ENCODE measurements around the gene PHACTR2. TPM values are rescaled to one million over a fixed set of nuclear protein-coding genes. Genes with fewer than 3 reads are reported as not detected.

Gene PHACTR2
- total RNA-seq, 1 donor: 51.4 TPM

DNA sequence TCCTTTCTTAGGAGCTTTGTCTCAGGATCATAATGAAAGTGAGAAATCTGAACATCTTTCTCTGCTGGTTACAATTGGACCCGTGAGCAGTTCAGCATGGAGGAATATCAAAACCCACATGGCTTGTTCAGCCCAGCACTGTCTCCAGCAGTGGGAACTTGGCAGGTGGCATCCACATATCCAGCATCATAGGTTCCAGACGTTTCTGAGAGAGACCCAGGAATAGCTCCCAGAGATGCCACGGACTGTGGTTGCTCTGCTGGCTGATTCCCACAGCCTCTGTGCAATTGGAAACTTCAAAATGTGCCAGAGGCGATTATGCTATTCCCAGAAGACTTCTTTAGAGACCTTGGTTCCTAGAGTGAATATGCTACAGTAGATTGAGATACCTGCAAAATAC, 76.4 kb downstream of the PHACTR2 start:
- TF ChIP-seq, protein P1, sequence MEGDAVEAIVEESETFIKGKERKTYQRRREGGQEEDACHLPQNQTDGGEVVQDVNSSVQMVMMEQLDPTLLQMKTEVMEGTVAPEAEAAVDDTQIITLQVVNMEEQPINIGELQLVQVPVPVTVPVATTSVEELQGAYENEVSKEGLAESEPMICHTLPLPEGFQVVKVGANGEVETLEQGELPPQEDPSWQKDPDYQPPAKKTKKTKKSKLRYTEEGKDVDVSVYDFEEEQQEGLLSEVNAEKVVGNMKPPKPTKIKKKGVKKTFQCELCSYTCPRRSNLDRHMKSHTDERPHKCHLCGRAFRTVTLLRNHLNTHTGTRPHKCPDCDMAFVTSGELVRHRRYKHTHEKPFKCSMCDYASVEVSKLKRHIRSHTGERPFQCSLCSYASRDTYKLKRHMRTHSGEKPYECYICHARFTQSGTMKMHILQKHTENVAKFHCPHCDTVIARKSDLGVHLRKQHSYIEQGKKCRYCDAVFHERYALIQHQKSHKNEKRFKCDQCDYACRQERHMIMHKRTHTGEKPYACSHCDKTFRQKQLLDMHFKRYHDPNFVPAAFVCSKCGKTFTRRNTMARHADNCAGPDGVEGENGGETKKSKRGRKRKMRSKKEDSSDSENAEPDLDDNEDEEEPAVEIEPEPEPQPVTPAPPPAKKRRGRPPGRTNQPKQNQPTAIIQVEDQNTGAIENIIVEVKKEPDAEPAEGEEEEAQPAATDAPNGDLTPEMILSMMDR (IDR thresholded peaks at IDR 0.05; ENCODE audit: insufficient read depth, low read depth, low read length): no peak
- DNase-seq (ENCODE audit: low read depth): peak; percentile 71
- H3K4me3 ChIP-seq (ENCODE audit: low read depth, low read length): no peak overlapping the region

- TF ChIP-seq, protein P1 (IDR thresholded peaks at IDR 0.05; ENCODE audit: insufficient read depth, low read depth, low read length): no peak
- H3K4me3 ChIP-seq (ENCODE audit: low read depth, low read length): no peak overlapping the region
- DNase-seq (ENCODE audit: low read depth): peak; percentile 100
Measured at GRCh38 chr6:143755301-143755744, 77.6 kb downstream of the PHACTR2 start.

- peak; percentile 88 for DNase-seq (ENCODE audit: low read depth)
- H3K4me3 ChIP-seq (ENCODE audit: low read depth, low read length): no peak overlapping the region
- TF ChIP-seq, protein P1 (IDR thresholded peaks at IDR 0.05; ENCODE audit: insufficient read depth, low read depth, low read length): no peak
Measured at GRCh38 chr6:143757346-143757832, 79.6 kb downstream of the PHACTR2 start.

DNA sequence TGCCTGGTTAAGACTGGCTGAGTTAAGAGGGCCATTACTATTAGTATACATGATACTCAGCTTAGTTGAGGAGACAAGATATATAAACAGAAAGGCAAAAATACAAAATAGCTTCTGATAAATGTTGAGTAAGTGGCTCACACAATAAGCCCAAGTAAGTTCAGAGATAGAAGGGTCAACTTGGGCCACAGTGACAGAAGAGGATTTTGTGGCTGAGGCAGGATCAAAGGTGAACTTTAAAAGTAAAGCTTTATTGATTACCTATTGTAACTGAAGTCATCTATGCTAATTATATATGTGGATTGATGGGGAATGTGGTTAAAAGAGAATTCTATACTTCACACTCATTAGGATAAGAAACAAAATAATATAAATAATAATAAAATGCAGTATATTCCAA, 80.8 kb downstream of the PHACTR2 start:
- no peak overlapping the region for H3K4me3 ChIP-seq (ENCODE audit: low read depth, low read length)
- TF ChIP-seq, protein P1 (IDR thresholded peaks at IDR 0.05; ENCODE audit: insufficient read depth, low read depth, low read length): no peak
- no peak for DNase-seq (ENCODE audit: low read depth)

DNA sequence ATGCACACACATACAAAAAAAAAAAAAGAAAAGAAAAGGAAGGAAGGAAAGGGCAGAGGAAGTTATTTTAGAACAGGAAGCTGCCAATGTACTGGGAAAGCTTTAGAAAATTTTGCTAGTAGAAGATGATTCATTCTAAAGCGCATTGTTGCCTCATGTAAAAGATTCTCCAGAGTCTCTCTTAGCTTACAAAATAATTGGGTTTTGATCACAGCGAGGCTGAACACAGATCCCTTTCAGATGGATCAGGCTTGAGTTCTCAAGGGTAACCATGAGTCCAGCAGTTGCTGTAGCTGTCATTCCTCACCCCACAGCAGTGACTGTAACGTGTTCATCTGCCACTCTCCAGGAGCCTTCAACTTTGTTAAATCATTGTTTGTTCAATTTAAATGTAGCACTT, 81.9 kb downstream of the PHACTR2 start:
- TF ChIP-seq, protein P1 (IDR thresholded peaks at IDR 0.05; ENCODE audit: insufficient read depth, low read depth, low read length): no peak
- DNase-seq (ENCODE audit: low read depth): peak; percentile 31
- no peak overlapping the region for H3K4me3 ChIP-seq (ENCODE audit: low read depth, low read length)

DNA sequence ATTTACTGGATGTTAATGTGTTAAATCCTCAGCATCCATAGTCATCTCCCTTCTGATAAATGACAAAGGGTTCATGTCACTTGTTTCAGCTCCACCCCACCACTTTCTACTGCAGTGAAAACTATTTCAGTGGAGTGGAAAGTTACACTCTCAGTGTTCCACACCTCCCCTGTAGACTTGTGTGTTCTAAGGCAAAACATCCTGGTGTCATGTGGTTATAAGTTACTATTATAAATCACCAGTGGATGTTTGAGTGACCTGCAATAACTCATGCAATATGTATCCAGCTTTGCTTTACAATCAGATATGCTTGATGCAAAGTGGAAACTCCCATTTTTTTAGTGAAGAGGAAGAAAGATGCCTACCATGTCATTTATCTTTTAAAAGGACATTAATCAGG, 83.3 kb downstream of the PHACTR2 start:
- H3K4me3 ChIP-seq (ENCODE audit: low read depth, low read length): no peak overlapping the region
- TF ChIP-seq, protein P1 (IDR thresholded peaks at IDR 0.05; ENCODE audit: insufficient read depth, low read depth, low read length): no peak
- no peak for DNase-seq (ENCODE audit: low read depth)

- DNase-seq (ENCODE audit: low read depth): no peak
- no peak overlapping the region for H3K4me3 ChIP-seq (ENCODE audit: low read depth, low read length)
- TF ChIP-seq, protein P1 (IDR thresholded peaks at IDR 0.05; ENCODE audit: insufficient read depth, low read depth, low read length): no peak
Measured at GRCh38 chr6:143762126-143762525, 84.4 kb downstream of the PHACTR2 start.
